Measurements from ENCODE around the gene CSNK2B.
A peak's percentile ranks its signal among the peaks of the same experiment; 100 is the strongest.

Gene CSNK2B

DNA sequence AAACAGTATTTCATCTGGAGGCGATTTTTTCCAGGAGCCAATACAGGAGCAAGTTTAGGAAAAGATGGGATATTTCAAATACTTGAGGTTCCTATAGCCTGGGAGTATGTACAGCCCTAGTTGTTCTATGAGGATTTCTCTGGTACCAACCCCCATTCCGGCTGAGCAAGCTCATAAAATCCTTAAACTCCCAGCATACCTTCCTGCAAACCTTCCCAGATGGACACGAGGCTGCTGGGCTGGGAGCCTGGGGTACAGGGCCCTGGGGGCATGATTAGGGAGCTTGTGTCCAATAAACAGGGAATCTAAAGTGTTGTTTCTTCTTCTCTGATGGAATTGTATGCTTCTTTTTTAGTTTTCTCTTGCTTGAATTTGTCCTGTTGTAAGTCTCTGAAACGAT lies 43.9 kb upstream of the CSNK2B start:
- peak overlapping the region; percentile 56 for H3K27ac ChIP-seq
- TF ChIP-seq CTCF (conservative IDR thresholded peaks at IDR 0.05; ENCODE audit: low read depth) = no peak
- POLR2A ChIA-PET (ENCODE audit: low non-redundant PET) = interaction anchor here (1.1 kb wide), 1 partner anchor 29 kb away, joined by 3 read pairs; no protein-coding TSS in a partner anchor
- peak; percentile 23 for DNase-seq (ENCODE audit: low spot score)
- CTCF ChIA-PET = no interaction called here

GRCh38 chr6:31622684-31623091 lies 43.2 kb upstream of the CSNK2B start:
- peak; percentile 34 for DNase-seq (ENCODE audit: low spot score)
- ChIA-PET CTCF (interaction anchor here (0.6 to 0.8 kb wide), 2 partner anchors 42 to 1309 kb away, joined by 3 to 4 read pairs; no protein-coding TSS in a partner anchor), POLR2A (ENCODE audit: low non-redundant PET) (interaction anchor here (1.1 to 1.4 kb wide), 2 partner anchors 29 to 30 kb away, joined by 3 to 4 read pairs; partner anchors contain the start of gene BAG6)
- TF ChIP-seq CTCF (conservative IDR thresholded peaks at IDR 0.05; ENCODE audit: low read depth) = no peak
- H3K27ac ChIP-seq = peak overlapping the region; percentile 56

DNA sequence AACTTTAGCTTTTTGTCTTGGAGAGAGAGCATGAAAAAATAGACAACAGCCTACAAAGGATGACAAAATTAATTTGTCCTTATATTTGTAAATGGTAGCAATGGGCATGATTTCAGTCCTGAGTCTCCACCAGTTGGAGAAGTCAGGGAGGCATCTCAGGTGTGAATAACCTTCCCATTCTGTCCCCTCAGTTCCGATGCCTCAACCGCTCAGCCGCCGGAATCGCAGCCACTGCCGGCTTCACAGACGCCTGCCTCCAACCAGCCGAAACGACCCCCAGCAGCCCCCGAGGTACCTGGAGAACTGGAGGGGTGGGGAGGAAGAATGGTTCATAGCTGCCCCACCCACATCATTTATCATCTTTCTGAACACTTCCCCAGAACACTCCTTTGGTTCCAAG lies 41.8 kb upstream of the CSNK2B start:
- ChIA-PET POLR2A (ENCODE audit: low non-redundant PET) (interaction anchor here (1.4 kb wide), 1 partner anchor 29 kb away, joined by 4 read pairs; the partner anchor contains the start of gene BAG6), CTCF (interaction anchor here (1.0 kb wide), 1 partner anchor 15 kb away, joined by 3 read pairs; no protein-coding TSS in a partner anchor)
- TF ChIP-seq CTCF (conservative IDR thresholded peaks at IDR 0.05; ENCODE audit: low read depth) = no peak
- no peak overlapping the region for H3K27ac ChIP-seq
- DNase-seq (ENCODE audit: low spot score) = no peak

- TF ChIP-seq CTCF (conservative IDR thresholded peaks at IDR 0.05; ENCODE audit: low read depth) = no peak
- CTCF ChIA-PET = no interaction called here
- no peak for DNase-seq (ENCODE audit: low spot score)
- H3K27ac ChIP-seq = no peak overlapping the region
- POLR2A ChIA-PET (ENCODE audit: low non-redundant PET) = no interaction called here
Observed at GRCh38 chr6:31626952-31627351, 38.9 kb upstream of the CSNK2B start.

DNA sequence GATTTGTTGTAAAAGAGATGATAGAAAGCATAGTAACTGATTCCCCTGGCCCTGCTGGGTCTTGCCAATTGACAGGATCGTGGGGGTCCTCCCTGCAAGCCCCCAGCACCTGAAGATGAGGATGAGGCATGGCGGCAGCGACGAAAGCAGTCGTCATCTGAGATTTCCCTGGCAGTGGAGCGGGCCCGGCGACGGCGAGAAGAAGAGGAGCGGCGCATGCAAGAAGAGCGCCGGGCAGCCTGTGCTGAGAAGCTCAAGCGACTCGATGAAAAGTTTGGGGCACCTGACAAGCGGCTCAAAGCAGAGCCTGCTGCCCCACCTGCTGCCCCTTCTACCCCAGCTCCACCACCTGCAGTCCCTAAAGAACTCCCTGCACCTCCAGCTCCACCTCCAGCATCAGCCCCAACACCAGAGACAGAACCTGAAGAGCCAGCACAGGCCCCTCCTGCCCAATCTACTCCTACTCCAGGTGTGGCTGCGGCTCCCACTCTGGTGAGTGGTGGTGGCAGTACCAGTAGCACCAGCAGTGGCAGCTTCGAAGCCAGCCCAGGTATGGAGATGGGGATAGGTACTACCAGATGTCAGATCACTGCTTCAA lies 38.1 kb upstream of the CSNK2B start:
- ChIA-PET POLR2A (ENCODE audit: low non-redundant PET) (no interaction called here), CTCF (interaction anchor here (0.5 kb wide), 1 partner anchor 9 kb away, joined by 3 read pairs; no protein-coding TSS in a partner anchor)
- DNase-seq (ENCODE audit: low spot score) = no peak
- no peak for TF ChIP-seq CTCF (conservative IDR thresholded peaks at IDR 0.05; ENCODE audit: low read depth)
- peak overlapping the region; percentile 25; the same call in 1 of the 2 replicates for H3K27ac ChIP-seq

- ChIA-PET POLR2A (ENCODE audit: low non-redundant PET) (no interaction called here), CTCF (no interaction called here)
- TF ChIP-seq CTCF (conservative IDR thresholded peaks at IDR 0.05; ENCODE audit: low read depth) = no peak
- no peak for DNase-seq (ENCODE audit: low spot score)
- peak overlapping the region; percentile 14 for H3K27ac ChIP-seq
Observed at GRCh38 chr6:31629014-31629413, 36.9 kb upstream of the CSNK2B start.
